Mucosa of rectum (tissue), 2 donors: ENCODE results near the gene VWA3A.

Experiments
- H3K27ac ChIP-seq, 2 donors: one replicate each; pipeline ENCODE4 v1.7.0; 2013; ENCODE audit warnings: inconsistent platforms in 2 of 2, low read depth in 2 of 2, low read length in 2 of 2
- H3K27me3 ChIP-seq, 2 donors: one replicate each; pipeline ENCODE4 v1.7.0; 2013; ENCODE audit warnings: low read length in 2 of 2; ENCODE audit not compliant: control insufficient read depth in 2 of 2, insufficient read depth in 2 of 2
- H3K36me3 ChIP-seq, 2 donors: one replicate each; pipeline ENCODE4 v1.7.0; 2013; ENCODE audit warnings: low read length in 2 of 2; ENCODE audit not compliant: control insufficient read depth in 2 of 2, insufficient read depth in 2 of 2
- H3K4me1 ChIP-seq, 2 donors: one replicate each; pipeline ENCODE4 v1.7.0; 2013; ENCODE audit warnings: low read length in 2 of 2, mild to moderate bottlenecking in 1 of 2; ENCODE audit not compliant: control insufficient read depth in 2 of 2, insufficient read depth in 2 of 2
- H3K4me3 ChIP-seq, 2 donors: one replicate each; pipeline ENCODE4 v1.7.0; 2013; ENCODE audit warnings: low read length in 2 of 2
- H3K9ac ChIP-seq, 2 donors: one replicate each; pipeline ENCODE4 v1.7.0; 2013; ENCODE audit warnings: low read length in 2 of 2, low read depth in 1 of 2, mild to moderate bottlenecking in 1 of 2
- H3K9me3 ChIP-seq, 2 donors: one replicate each; pipeline ENCODE4 v1.7.0; 2013; ENCODE audit warnings: low read length in 2 of 2; ENCODE audit not compliant: control insufficient read depth in 2 of 2
- donor health status: healthy.
- donor health status: Normal muscosa, but diverticular disease.

The VWA3A gene

GRCh38 chr16:22181843-22182242 is 89.5 kb downstream of the VWA3A start:
- H3K36me3 ChIP-seq, result no peaks in the 10 kb centered on the region
- H3K4me1 ChIP-seq, result no peaks in the 10 kb centered on the region
- no peaks in the 10 kb centered on the region for H3K9me3 ChIP-seq
- no peaks in the 10 kb centered on the region for H3K27me3 ChIP-seq
- H3K9ac ChIP-seq, result no peak overlapping the region
- H3K27ac ChIP-seq, result no peak overlapping the region
- H3K4me3 ChIP-seq, result no peak overlapping the region

GRCh38 chr16:22183335-22183734 is 91.0 kb downstream of the VWA3A start:
- H3K27ac ChIP-seq, result no peak overlapping the region
- H3K27me3 ChIP-seq, result no peaks in the 10 kb centered on the region
- no peak overlapping the region for H3K9ac ChIP-seq
- peaks cover 3 to 4% of the 10 kb centered on the region in 2 donors for H3K4me1 ChIP-seq
- H3K36me3 ChIP-seq, result no peaks in the 10 kb centered on the region
- no peak overlapping the region for H3K4me3 ChIP-seq
- no peaks in the 10 kb centered on the region for H3K9me3 ChIP-seq

- Histone ChIP-seq H3K27ac (no peak overlapping the region), H3K36me3 (no peaks in the 10 kb centered on the region), H3K27me3 (no peaks in the 10 kb centered on the region), H3K9ac (no peak overlapping the region), H3K4me3 (no peak overlapping the region), H3K4me1 (peaks cover 10% of the 10 kb centered on the region in 2 donors), H3K9me3 (no peaks in the 10 kb centered on the region)
Measured at GRCh38 chr16:22183901-22184614, 91.7 kb downstream of the VWA3A start.

GRCh38 chr16:22184615-22184968 is 92.3 kb downstream of the VWA3A start:
- H3K4me1 ChIP-seq, result peaks cover 15 to 16% of the 10 kb centered on the region in 2 donors
- no peaks in the 10 kb centered on the region for H3K27me3 ChIP-seq
- no peak overlapping the region for H3K27ac ChIP-seq
- H3K9me3 ChIP-seq, result no peaks in the 10 kb centered on the region
- no peaks in the 10 kb centered on the region for H3K36me3 ChIP-seq
- H3K9ac ChIP-seq, result no peak overlapping the region
- H3K4me3 ChIP-seq, result no peak overlapping the region

- Histone ChIP-seq H3K9ac (no peak overlapping the region), H3K4me3 (no peak overlapping the region), H3K27ac (no peak overlapping the region), H3K27me3 (no peaks in the 10 kb centered on the region), H3K4me1 (peaks cover 19% of the 10 kb centered on the region in 2 donors), H3K9me3 (no peaks in the 10 kb centered on the region), H3K36me3 (no peaks in the 10 kb centered on the region)
Measured at GRCh38 chr16:22186517-22186916, 94.2 kb downstream of the VWA3A start.

- peaks cover 30 to 34% of the 10 kb centered on the region in 2 donors for H3K4me1 ChIP-seq
- H3K27ac ChIP-seq, result peak overlapping the region; percentile 53 to 69
- peak overlapping the region; percentile 10 to 92 for H3K9ac ChIP-seq
- H3K4me3 ChIP-seq, result no peak overlapping the region
- no peaks in the 10 kb centered on the region for H3K27me3 ChIP-seq
- no peaks in the 10 kb centered on the region for H3K9me3 ChIP-seq
- no peaks in the 10 kb centered on the region for H3K36me3 ChIP-seq
Measured at GRCh38 chr16:22188267-22188594, 95.9 kb downstream of the VWA3A start.

- Histone ChIP-seq H3K27me3 (no peaks in the 10 kb centered on the region), H3K9ac (peak overlapping the region; percentile 80 to 92), H3K36me3 (no peaks in the 10 kb centered on the region), H3K4me1 (peaks cover 30 to 34% of the 10 kb centered on the region in 2 donors), H3K9me3 (no peaks in the 10 kb centered on the region), H3K27ac (peak overlapping the region; percentile 99 to 100), H3K4me3 (peak overlapping the region; percentile 76 to 87)
Measured at GRCh38 chr16:22188595-22189442, 96.5 kb downstream of the VWA3A start.

- no peaks in the 10 kb centered on the region for H3K27me3 ChIP-seq
- no peaks in the 10 kb centered on the region for H3K36me3 ChIP-seq
- H3K9ac ChIP-seq, result peak overlapping the region; percentile 80 to 92
- no peaks in the 10 kb centered on the region for H3K9me3 ChIP-seq
- H3K4me3 ChIP-seq, result peak overlapping the region; percentile 76 to 87
- H3K4me1 ChIP-seq, result peaks cover 30 to 34% of the 10 kb centered on the region in 2 donors
- peak overlapping the region; percentile 99 to 100 for H3K27ac ChIP-seq
Measured at GRCh38 chr16:22189473-22190080, 97.2 kb downstream of the VWA3A start.

GRCh38 chr16:22190081-22190775 is 97.9 kb downstream of the VWA3A start:
- peak overlapping the region; percentile 99 to 100 for H3K27ac ChIP-seq

More at GRCh38 chr16:22190081-22190775, 97.9 kb downstream of the VWA3A start:
- Histone ChIP-seq H3K9ac (peak overlapping the region; percentile 80 to 92), H3K4me1 (peaks cover 33 to 34% of the 10 kb centered on the region in 2 donors), H3K9me3 (no peaks in the 10 kb centered on the region), H3K27me3 (no peaks in the 10 kb centered on the region), H3K4me3 (peak overlapping the region; percentile 76 to 87), H3K36me3 (no peaks in the 10 kb centered on the region)
